HG02884 (cell line): ENCODE measurements around the gene TNPO3.

Source experiments
- ATAC-seq: cut with Tn5 transposase; IDR thresholded peaks from one replicate; pipeline ENCODE4 v1.9.1; 2021; ENCODE audit warnings: mild to moderate bottlenecking, moderate library complexity; ENCODE audit not compliant: unreplicated experiment

TNPO3 gene

DNA sequence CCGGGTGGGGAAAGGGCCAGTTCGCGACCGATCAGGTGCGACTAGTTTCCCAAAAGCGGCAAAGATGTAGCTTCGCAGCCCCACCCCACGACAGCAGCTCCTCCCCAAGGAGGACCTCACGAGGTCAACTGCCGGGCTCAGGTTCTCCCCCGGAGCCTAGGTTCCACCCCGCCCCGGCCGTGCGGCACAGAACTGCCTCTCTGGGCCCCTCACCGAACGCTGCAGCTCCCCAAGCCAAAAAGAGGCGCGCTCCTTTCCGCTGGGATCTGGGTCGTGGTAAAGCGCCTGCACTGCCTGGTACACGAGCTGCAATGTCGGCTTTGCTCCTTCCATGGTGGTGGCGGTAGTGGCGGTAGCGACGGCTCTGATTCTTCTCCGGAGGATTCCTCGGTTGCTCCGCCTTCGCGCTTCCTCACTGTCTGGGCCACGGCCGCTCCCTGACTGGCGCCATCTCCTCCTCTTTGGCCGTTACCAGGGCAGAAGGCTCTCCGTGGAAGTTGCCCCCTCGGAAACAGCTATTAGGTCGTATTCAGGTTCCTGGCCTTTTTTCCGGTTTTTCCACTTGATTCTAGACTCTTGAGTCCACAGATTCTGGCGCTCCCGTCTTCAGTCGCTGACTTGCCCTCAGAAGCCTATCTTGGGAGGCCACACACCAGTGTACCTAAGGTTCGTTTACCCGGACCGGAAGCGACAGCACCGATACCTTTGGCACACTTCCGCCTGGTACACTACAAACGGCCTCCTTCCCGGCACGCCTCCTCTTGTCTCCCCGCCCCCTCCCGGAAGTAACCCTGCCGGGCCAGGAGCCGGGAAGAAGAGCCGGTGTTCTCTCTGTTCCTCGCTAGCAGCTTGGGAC is at the start of gene TNPO3:
Gene TNPO3 (minus strand): TSS at position 674 of the 856 bp plus-strand sequence. CDS start 341 bp downstream, at position 333.
- ATAC-seq: peak; percentile 84

DNA sequence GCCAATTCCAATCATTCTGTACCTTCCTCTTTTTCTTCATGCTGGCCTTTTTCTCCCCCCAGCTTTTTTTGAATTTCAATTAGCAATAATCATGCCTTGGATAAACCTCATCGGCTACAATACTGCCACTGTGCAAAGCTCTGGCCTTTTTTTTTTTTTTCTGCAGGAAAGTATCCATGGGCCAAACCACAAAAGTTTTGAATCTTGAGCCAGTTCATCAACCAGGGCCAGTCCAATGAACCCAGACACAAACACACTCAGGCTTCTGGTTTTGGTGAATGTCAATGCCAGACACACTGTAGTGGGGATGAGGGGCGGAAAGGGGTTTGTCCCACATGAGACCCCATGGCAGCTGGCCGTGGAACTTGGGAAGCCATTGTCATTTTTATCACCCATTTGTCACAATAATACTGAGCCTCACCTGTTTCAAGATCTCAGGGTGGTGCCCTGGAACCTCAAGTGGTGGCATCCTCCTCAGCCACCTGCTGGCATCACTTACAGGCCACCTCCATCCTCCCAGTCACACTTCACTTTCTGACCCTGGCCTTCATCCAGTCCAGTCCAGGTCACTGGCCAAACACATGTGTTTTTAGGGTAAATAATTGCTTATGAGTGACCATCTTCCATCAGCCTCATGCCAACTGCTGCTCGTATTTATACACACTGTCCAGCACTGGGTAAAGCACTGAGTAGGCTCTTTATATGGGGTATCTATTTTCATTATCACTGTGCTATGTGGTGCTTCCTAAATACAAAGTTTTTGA is 48.8 kb upstream of the TNPO3 start:
- ATAC-seq: no peak

DNA sequence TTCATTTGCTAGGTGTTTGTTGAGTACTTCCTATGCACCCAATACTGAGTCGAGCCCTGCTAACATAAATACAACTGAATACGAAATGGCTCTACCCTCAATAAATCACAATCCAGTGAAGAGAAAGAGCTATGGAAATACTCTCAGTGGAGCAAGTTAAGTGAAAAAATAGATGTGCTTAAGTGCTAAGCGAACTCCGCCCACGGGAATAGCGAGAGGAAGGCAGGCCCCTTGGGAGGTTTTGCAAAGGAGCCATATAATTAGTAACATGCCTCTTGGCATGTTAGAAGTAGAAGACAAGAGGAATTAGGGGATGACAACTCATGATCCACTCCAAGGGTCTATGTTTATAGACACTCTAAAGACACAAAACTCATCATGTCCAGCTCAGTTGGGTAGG is 46.8 kb upstream of the TNPO3 start:
- no peak for ATAC-seq

DNA sequence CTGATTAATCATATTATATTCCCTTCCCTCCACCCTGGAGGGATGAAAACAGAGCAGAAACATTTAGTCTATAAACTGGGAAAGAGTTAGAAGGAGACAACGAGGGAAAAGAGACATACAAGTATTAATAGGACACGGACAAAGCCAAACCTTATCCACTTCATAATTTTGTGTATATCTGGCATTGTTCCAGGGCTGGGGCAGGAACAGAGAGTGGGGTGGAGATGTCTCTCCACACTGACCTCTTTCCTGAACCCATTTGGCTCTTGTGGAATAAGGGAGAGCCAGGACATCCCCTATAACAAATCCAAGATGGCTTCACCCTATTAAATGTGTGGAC is 45.9 kb upstream of the TNPO3 start:
- no peak for ATAC-seq

DNA sequence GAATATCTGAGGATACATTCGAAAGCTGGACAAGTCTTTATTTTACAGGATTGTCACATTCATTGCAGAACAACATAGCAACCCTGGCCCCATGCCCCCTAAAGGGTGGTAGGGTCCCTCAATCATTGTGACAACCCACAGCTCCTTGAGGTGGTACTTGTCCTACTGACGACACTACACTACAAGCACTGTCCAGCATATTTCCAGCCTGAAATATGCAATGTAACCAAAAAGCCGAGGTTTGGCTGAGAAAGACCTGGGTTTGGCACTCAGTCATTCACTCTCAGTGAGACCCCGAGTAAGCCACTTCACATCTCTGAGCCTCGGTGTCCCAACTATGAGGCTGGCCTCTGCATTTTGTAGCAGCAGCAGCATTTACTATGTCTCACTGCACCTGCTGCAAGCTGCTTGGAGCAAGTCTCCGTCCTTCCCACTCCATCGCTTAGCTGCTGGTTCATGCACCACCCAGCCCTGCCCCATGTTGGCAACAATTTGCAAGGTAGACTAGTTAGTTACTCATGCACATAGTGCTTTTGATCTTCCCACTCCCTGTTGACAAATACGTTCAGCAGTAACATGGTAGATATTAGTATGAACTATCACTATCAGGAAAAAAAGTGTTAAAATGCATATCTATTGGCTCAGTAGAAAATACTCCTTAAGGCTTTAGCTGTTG is 43.6 kb upstream of the TNPO3 start:
- no peak for ATAC-seq

DNA sequence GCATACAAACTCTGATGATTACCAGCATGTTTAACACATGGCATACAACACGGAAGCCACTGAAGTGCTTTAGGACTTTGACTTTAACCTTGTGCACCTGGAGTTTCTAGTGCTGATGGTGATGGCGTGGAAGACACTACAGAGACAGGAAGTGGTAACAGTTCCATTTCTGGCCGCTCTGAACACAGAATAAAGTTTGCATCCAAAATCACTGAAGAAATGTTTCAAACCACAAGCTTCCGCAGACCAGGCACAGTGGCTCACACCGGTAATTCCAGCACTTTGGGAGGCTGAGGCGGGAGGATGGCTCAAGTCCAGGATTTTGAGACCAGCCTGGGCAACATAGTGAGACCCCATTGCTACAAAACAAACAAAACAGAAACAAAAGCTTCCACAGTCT is 40.3 kb upstream of the TNPO3 start:
- no peak for ATAC-seq

DNA sequence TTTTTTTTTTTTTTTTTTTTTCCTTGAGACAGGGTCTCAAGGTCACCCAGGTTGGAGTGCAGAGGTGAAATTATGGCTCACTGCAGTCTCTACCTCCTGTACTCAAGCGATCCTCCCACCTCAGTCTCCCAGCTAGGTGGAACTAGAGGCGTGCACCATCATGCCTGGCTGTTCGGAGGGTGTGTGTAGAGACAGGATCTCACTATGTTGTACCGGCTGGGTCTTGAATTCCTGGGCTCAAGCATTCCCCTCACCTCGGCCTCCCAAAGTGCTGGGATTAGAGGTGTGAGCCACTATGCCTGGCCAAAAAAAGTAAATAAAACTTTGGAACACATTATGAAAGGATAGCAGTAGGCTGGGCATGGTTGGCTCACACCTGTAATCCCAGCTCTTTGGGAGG is 39.6 kb upstream of the TNPO3 start:
- ATAC-seq: no peak

DNA sequence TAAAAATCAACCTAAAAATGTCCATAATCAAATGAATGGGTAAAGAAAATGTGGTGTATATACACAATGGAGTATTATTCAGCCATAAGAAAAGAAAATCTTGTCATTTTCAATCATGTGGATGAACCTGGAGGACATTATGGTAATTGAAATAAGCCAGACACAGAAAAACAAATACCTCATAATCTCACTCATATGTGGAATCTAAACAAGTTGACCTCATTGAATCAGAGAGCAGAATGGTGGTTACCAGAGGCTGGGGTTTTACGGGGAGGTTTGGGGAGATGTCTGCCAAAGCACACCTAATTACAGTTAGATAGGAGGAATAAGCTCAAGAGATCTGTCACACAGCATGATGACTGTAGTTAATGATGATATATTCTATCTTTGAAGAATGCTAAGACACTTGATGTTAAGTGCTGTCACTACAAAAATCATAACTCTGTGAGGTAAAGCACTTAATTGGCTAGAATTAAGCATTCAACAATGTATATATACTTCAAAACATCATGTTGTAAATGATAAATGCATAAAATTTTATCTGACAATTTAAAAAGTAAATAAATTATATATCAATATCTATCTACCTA is 39.1 kb upstream of the TNPO3 start:
- no peak for ATAC-seq

DNA sequence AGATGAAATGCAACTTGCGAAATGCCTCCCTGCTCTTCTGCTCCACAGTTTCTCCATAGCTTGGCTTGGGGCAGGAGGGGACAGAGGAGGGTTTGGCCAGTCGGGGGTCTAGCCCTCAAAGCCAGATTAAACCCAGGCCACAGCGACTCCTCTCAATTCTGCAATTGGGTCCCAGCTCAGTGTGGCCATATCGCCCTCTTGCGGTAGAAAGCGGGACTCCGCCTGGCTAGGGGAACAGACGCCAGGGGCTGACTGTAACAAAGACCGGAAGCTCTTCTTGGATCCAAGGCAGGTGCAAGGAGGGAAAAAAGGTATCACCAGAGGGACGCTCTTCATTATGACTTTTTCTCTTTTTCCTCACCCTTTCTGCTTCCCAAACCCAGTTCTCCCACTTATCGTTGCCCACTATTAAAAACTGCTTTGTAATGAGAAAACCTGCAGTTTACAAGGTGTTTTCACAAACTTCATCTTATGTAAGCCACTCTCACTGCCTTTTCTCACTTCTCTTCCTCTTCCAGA is 36.6 kb upstream of the TNPO3 start:
- peak; percentile 50 for ATAC-seq

DNA sequence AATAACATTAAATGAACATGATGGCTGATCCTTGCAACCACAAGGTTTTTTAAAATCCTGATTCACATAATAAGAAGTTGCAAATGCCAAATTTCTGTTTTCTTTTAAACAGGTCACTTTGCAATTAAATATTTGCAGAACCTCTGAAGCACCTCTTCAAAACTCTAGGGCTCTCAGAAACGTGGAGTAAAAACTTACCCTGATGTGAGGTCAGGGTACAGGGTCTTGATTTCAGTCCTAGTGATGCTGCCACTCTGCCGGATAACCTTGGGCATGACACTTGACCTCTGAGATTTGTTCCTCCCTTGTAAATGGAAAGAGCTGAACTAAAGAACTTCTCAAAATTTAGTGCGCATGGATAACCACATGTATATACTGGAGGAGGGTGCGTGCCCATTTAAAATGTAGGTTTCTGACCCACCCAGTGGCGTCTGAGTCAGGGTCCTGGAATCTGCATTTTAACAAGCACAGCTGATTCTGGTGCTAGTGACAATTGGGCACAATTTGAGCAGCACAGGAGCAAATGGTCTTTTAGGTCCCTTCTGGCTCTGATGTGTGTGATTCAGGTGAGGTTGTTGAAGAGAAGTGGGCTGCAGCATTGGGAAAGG is 35.5 kb upstream of the TNPO3 start:
- ATAC-seq: no peak

DNA sequence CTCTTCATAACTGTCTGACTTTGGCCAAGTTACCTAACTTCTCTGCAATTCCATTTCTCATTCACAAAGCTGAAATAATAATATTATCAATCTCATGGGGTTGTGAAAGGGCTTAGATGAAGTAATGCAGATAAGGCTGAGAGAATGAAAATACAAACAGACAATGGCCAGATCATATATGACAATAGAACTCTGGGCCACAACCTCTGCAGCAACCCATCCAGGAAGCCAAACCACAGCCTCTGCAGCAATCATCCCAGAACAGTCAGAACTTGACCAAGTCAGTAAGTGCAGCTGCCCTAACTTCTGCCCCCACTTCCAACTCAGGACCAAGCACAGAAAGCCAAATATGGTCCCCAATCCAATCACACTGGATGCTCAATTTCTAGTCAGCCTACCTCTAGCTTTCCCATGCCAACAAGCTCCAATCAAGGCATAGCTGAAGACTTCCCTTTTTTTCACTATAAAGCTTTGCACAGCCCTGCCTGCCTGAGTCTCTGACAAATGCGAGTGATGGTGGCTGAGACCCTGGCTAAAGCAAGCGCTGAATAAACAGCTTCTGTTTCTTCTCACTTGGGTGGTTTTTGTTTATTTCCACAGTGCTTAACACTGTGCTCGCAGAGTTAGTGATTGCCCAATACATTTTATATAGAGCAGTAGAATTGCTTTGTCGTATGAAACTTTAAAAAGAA is 34.8 kb upstream of the TNPO3 start:
- peak; percentile 75 for ATAC-seq

DNA sequence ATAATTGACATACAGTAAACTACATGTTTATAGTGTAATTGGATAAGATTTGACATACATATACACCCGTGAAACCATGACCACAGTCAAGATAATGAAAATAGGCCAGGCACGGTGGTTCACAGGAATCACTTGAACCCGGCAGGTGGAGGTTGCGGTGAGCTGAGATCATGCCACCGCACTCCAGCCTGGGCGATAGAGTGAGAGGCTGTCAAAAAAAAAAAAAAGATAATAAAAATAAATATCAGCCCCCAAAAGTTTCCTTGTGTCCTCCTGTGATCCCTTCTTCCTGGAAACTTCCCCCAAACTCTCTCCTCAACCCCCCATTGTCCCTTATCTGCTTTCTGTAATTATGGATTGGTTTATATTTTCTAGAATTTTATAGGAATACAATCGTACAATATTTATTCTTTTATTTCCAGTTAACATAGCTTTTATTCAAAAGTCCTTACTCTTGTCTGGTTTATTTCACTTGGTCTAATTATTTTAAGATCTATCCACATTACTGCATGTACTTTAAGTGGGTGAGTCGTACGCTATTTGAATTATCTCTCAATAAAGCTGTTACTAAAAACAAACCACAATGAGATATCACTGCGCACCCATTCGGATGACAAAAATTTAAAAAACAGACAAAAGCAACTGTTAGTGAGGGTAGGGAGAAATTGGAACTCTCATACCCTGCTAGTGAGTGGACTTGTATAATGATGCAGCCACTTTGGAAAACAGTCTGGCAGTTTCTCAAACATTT is 30.1 kb upstream of the TNPO3 start:
- ATAC-seq: no peak

DNA sequence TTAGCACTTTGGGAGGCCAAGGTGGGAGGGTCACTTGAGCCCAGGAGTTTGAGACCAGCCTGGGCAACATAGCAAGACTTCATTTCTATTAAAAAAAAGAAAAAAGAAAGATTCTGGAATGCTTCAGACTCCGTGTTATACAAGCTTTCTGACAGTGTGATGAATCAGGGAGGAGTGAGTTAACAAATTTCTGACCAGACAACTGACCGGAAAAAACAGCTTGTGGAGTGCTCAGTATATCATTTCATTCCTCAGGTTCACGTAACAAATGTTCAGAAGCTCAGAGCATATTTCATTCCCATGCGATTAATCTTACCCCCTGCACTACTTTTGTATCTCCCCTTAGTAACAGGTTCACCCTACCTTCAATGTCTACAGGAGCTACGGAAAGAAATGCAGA is 28.6 kb upstream of the TNPO3 start:
- no peak for ATAC-seq

DNA sequence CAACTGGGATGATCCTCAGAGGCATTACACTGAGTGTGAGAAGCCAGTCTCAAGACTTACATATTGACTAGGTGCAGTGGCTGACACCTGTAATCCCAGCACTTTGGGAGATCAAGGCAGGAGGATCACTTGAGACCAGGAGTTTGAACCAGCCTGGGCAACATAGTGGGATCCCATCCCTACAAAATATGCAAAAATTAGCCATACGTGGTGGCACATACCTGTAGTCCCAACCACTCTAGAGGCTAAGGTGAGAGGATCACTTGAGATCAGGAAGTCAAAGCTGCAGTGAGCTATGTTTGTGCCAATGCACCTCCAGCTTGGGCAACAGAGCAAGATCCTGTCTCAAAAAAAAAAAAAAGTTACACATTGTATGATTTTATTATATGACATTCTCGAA is 23.5 kb upstream of the TNPO3 start:
- ATAC-seq: no peak

DNA sequence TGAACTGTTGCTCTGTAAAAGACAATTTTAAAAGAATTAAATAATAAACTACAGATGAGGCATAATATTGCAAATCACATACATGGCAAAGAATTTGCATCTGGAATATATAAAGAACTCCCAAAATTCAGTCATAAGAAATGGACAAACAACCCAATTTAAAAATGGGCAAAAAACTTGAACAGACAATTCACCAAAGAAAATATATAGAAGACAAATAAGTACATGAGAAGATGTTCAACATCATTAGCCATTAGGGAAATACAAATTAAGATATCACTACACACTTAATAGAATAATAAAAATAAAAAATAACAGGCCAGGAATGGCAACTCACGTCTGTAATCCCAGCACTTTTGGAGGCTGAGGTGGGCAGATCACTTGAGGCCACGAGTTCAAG is 22.0 kb upstream of the TNPO3 start:
- ATAC-seq: no peak

DNA sequence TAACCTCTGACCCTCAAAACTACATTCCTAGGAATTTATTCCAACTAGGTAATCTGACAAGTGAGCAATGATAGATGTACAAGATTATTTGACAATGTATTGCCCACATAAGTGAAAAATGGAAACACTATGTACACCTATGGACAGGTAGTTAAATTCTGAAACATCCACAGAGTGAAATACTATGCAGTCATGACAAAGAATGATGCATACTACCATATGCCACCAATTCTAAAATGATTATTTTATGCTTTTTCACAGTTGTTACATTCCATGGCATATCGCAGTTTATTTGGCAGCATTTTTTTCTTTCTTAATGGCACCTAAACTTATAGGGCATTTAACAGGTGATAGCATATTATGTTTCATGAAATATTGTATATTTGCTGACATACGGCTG is 20.1 kb upstream of the TNPO3 start:
- no peak for ATAC-seq

DNA sequence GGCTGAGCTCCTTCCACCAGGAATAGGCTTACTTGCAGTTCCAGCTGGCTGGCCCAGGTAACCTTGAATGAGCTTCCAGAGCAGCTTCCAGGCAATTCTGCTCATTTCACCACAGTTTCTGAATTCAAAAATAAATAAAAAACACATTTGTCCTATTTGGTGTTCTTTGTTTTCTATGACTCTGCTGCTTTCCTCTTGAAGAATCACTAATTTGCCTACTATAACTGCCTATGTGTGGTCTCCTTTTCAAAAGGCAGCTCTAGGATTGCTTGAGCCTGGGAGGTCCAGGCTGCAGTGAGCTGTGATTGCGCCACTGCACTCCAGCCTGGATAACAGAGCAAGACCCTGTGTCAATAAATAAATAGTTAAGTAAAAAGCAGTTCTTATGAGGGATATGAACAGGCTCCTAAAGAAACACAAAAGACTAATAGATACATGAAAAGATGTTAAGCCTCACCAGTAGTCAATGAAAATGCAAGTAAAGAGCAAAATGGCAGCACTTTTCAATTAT is 19.5 kb upstream of the TNPO3 start:
- no peak for ATAC-seq

DNA sequence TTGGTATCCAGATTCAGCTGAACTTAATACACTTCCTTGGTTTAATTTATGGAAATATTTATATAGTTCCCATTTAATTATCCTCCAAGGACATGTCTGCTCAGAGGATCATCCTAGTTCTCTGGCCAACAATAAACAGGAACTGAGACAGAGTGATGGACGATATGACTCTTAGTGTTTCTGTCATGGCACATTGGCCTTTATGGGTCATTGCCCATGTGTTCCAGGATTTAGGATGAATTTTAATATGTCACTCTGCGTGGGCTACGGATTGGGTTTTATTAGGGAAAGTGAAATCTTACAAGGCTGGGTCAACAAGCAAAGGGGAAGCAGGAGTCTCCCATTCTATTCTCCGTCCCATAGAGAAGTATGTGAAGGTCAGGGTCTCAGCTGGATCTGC is 18.8 kb upstream of the TNPO3 start:
- no peak for ATAC-seq

DNA sequence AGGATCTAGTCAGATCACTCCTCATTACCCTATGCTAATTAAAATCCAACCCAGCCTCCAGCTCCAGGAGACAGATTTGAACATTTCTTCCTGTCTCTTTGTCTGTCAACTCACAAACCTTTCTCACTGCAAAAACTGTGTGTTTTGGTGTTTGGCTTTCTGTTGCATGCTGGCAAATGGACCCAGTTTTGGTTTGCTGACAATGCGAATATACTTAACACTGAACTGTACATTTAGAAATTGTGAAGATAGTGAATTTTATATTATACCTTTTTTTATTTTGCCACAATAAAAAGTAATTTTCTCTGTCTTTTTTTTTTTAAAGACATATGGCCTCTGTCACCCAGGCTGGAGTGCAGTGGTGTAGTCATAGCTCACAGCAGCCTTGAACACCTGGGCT is 18.3 kb upstream of the TNPO3 start:
- no peak for ATAC-seq
